H1 (cell line): ENCODE results near the gene TMEM121B. TPM values are rescaled to one million over a fixed set of nuclear protein-coding genes. Genes with fewer than 3 reads are reported as not detected.

Source experiments
- CHD1 ChIP-seq: IDR thresholded peaks from 2 replicates; pipeline ENCODE4 v1.6.1; 2012; ENCODE audit warnings: low read depth, low read length, improper control_type of control experiment
- NRF1 ChIP-seq: IDR thresholded peaks from 2 replicates; pipeline ENCODE4 v1.6.1; 2011; ENCODE audit warnings: mild to moderate bottlenecking, low read depth, low read length, improper control_type of control experiment
- POLR2A ChIP-seq, 2 experiments: IDR thresholded peaks; 1 replicate in 1 of 2; 2 replicates in 1 of 2; pipeline ENCODE4 v1.6.1; 2011; ENCODE audit warnings: low read depth in 2 of 2, low read length in 2 of 2, mild to moderate bottlenecking in 2 of 2; ENCODE audit errors: control extremely low read depth in 1 of 2
- polyA plus RNA-seq, 7 experiments: library from polyadenylated mRNA; depleted of rRNA in 3 of 7; stranded (reverse) in 5 of 7; unstranded in 2 of 7; fragments of >200 nt in 5 of 7; fragments of 200-250 nt in 2 of 7; gene quantifications; 1 replicate in 5 of 7; 2 replicates in 1 of 7; 4 replicates in 1 of 7; pipeline versions ENCODE4 v1.2.1 to v1.2.3, GENCODE V29; 2011 to 2013; ENCODE audit warnings: missing spikeins in 2 of 7, mixed read lengths in 2 of 7
- total RNA-seq: library from RNA; stranded (reverse); fragmentation: NEBNext Ultra II Directional; extraction: Animal tissue kit (Norgen Biotek cat#: 25700); gene quantifications from 2 replicates; pipeline ENCODE4 v1.2.1, GENCODE V29; 2021

TMEM121B gene
- total and polyA plus RNA-seq, 2 of the 8 experiments (the other 6 are each of a cell fraction or from before 2014, with no cell fraction given), result 4.3 to 6.9 TPM

- TF ChIP-seq POLR2A (IDR thresholded peaks at IDR 0.05; ENCODE audit: control extremely low read depth in 1 of 2, low read depth in 2 of 2, low read length in 2 of 2) (no peak), CHD1 (no peak), NRF1 (no peak)
These were observed 28.1 kb downstream of the TMEM121B start (continued) for GRCh38 chr22:17093081-17093480.
